DOHH2 (cell line): ENCODE data around the gene MARCHF11.

Experiments
- CTCF ChIP-seq: fragments of 200-600 bp; sonication (generic); IDR thresholded peaks from one replicate; pipeline ENCODE4 v1.5.1; 2014; ENCODE audit warnings: antibody characterized with exemption, mild to moderate bottlenecking, low read depth, low read length; ENCODE audit not compliant: poor library complexity, severe bottlenecking
- EZH2phosphoT487 ChIP-seq: fragments of 200-600 bp; sonication (generic); IDR thresholded peaks from 2 replicates; pipeline ENCODE4 v1.6.1; 2017; ENCODE audit warnings: borderline replicate concordance, mild to moderate bottlenecking, antibody characterized with exemption, low read length, moderate library complexity, mixed read lengths

- TF ChIP-seq CTCF, result no peak
- no peak for TF ChIP-seq EZH2phosphoT487
Observed at GRCh38 chr5:16066320-16066719, 113.3 kb downstream of the MARCHF11 start.
